GM19035 (cell line): ENCODE results near the gene FNDC3B.

Experiments
- ATAC-seq: cut with Tn5 transposase; IDR thresholded peaks from one replicate; pipeline ENCODE4 v1.9.1; 2021; ENCODE audit not compliant: unreplicated experiment

The FNDC3B gene

DNA sequence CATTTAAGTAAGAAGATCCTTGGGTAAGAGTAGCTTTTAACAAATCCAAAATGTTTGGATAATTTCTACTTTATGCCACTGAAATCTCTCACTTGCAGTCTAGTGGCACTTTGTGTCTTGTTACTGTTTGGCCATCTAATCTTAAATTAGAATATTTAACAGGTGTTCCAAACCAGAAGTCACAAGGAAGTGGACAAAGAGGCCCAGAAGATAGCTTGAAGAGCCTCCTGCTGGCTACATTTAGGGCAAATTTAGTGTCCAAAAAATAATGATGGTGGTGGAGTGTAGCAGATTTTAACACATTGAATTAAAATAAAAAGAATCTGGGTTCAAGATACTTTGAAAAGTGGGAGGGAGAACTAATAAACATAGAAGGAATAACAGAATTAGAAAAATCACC, 236.7 kb downstream of the FNDC3B start:
- no peak for ATAC-seq

DNA sequence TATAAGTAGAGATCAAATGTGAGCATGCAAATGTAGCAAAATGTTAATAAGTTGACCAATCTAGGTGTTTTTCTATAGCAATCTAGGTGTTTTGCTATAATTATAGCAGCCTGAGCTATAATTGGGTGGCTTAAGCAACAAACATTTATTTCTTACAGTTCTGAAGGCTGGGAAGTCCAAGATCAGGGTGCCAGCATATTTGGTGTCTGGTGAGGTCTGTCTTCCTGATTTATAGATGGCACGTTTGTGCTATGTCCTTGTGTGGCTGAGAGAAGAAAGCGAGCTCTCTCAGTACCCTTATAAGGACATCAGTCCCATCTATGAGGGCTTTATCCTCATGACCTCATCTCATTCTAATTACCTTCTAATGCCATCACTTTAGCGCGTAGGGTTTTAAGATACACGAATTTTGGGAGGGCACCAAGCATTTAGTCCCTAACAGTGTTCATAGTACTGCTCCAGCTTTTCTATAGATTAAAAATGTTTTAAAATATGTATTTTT, 237.8 kb downstream of the FNDC3B start:
- no peak for ATAC-seq

DNA sequence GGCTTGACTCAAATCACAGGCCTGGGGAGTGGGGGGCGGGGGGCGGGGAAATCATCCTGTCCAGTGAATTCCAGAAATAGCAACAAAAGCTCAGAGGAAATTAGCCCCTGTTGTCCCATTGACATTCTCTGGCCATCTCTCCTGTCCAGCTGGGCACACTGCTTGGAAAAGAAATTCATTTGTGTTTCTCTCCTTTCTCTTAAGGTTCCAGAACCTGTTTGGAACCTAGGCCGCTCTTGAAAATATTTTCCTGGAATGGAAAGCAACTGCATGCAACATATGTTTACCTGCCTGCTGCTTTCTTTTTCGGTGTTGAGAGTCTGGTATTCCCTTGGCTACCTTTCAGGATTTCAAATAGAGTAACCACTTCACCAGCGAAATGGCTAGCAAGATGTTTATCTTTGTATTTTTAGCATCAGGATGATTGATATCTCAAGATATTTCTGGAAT, 239.8 kb downstream of the FNDC3B start:
- no peak for ATAC-seq

DNA sequence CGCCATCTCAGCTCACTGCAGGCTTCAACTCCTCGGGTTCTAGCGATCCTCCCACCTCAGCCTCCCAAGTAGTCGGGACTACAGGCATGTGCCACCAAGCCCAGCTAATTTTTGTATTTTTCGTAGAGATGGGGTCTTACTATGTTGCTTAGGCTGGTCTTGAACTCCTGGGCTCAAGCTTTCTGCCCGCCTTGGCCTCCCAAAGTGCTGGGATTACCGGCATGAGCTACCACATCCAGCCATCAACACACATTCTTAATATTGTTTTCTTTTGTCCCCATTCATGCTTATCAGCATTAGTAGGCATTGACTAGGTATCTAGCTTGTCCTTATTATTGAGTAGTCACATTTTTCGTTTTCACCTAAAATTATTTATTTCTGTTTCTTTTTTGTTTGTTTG, 240.6 kb downstream of the FNDC3B start:
- ATAC-seq = no peak

DNA sequence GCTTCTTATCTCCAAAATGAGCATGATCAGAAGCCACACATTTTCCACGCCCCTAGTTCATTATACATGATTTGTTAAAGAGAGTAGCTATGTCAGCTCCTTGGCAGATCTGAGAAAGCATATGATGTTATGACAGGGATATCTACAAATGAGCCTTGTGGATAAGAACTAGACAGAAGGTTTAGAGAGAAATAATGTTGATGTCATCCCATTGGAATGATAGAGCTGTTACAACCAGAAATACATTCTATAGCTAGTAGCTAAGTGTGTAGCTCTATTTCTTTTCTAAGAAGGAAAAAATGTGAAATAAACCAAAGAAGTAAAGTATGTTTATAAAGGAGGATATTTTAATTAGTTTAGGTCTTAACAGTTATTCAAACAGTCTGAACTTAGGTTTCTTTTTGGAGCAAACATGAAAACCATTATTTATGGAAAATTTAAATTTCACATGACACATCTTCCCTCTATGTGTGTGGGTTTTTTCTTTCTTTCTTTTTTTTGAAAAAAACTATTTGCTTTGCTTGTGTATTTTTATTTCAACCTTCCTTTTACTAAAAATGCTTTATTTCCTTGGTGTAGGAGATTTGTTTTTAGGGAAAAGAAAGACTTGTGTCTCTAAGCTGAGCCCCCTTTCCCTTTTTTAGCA, 241.2 kb downstream of the FNDC3B start:
- ATAC-seq = no peak

DNA sequence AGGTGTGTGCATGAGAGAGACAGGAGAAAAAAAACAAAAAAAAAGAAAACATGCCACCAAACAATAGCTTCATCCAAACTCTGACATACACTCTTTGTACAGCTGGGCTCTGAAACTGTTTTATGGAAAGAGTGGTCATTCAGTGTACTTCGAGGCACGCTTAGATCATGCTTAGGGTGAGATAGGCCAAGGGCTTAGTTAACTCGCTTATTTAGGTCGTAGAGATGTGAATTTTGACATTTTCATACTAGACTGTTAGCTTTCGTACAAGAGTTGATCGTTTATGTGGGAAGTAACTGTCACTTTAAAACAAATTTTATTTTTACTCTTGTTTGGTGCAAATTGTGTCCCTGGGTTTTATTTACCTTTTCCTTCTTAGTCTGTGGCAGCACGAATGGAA, 242.5 kb downstream of the FNDC3B start:
- no peak for ATAC-seq

DNA sequence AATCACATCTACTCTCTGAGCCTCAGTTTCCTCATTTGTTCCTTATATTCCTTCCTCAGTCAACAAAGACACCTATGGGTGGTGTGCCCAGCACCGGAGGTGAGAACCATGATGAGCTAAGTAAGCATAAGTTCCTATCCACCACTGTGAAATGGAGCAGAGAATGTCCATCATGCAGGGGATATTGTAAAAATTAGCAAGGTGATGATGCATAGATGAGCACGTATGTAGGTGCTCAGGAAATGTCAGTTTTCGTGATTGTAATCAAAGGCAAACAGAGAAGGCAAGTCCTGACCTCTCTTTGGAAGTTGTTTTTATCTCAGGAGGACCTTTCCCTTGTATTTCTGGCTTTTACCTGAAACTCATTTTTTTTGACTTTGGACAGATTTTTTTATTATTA, 243.5 kb downstream of the FNDC3B start:
- no peak for ATAC-seq

DNA sequence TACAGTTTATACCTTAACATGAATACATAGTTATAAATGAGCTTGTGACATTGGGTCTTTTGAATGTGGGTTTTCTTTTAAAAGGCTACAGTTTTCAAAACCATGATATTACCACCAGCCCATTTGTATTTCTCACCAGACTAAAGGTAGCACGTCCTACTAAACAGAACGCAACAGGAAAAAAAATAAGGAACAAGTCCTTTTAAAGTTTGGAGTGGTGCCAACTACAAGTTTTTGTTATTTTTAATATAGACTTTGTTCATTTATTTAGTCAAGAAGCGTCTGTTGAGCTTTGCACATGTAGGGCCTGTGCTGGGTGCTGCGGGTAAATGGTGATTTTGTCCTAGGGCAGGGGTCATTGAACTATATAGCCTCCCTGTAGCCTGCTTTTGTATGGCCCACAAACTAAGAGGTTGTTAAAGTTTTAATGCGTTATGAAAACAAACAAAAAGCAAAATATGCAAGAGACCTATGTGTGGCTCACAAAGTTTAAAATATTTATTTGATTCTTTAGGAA, 244.5 kb downstream of the FNDC3B start:
- ATAC-seq = no peak

DNA sequence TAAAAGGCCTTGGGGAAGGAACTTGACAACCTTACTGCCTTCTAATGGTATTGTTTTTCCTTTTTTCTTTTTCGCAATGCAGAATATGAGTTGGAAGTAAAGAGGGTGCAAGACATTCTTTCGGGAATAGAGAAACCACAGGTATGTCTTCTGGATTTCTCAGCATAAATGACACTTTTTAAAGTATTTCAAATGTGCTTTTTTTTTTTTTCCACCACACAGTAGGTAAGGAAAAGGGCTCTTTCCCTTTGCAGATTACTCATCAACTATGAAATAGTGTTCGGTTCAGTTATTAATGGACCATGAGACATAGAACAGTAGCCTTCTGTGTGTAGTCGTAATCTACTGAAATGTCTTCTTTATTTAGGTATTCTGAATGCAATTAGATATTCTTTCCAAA, 246.5 kb downstream of the FNDC3B start:
- no peak for ATAC-seq

DNA sequence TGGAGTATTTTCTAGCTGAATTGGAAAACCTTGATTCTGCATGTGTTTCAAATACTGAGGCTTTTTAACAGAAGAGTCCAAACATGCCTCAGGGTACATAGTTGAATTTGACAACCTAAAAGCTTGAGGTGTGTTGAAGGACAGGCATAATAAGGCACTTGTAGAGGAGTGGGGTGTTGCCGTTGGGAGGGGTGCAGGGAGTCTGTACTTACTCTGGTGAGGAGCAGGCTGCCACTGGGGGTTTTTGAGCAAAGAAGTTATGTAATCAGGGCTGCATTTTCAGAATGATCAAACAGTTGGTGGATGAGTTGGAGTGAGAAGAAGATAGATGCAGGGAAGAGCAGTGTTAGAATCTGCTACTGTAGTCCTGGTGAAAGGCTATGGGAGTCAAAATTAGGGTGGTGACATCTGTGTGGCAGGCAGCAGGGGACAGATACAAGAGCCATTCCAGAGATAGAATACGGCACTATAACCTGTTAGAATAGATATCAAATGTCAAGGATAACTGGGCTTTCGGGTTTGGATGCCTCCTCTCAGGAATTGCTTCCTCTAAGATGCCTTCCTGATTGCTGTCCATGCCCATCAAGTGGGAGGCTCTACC, 247.3 kb downstream of the FNDC3B start:
- no peak for ATAC-seq

DNA sequence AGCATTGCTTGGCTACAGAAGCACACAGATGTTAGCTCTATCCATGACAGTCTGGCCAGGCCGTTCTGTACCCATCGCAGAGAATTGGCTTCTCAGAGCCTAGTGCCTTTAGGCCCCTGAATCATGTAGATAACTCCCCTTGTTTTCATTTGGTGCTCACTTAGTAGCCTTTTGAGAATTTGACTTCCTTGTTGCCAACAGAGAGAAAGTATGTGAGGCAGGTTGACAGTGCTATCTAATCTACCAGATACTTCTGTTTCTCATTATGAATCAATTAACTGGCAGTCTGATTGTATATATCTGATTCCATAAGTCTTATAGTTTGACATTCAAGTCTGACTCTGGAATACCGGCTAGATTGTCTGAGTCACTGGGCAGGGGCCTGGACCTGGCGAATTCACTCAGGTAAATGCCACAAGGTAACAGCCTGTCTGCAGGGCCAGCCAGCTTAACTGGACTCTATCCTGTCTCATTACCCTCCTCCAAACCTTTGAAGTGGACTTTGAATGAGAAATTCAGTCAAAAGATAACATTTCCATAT, 248.6 kb downstream of the FNDC3B start:
- no peak for ATAC-seq

DNA sequence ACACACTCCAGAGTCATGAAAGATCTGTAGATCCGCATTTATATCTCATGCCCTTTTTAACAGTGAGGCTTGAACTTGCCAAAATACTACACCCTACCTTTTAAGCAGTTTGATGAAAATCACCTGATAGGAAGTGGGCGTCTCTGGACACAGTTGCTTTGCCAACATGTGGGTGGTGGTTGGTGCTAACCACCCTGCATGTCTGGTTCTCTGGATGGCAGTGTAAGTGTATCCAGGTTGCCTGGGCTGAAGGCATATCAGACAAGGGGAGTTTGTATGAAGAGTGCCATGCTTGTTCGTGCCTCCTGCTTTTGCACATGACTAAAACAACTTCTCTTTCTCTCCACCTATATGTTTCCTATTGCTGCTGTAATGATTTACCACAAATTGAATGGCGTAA, 249.3 kb downstream of the FNDC3B start:
- ATAC-seq = no peak

DNA sequence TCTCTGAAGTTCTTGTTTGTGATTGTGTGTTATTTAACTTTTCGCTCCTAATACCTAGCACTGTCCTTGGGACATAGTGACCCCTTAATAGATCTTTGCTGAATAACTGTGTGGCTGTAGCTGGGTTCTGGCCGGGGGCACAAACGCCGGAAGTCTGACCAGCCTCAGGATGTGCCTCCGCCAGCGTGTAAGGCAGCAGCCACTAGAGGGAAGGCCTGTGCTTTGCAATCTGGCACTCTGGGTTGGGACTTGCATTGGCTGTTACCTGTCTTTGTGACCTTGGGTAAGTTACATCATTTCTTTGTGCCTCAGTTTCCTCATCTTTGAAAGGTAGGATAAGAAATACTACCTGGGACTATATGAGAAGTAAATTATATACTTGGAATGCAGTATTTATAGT, 250.2 kb downstream of the FNDC3B start:
- no peak for ATAC-seq

DNA sequence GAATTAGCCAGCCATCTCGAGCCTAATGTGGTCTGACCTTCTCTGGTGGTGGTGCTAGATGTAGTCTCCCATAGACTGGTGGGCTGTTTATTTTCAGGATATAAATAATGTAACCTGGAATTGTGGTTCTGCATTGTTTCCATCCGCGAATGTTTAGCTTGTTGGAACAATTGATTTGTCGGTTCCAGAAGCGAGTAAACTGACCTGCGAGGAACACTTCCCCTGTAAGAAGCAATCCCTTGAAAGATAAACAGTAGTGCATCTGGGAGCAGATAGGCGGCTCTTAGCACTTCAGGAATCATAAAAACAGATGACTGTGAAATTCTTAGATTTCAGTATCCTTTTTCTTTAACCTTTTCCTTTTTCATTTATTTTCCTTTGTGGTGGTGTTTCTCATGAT, 251.1 kb downstream of the FNDC3B start:
- no peak for ATAC-seq

DNA sequence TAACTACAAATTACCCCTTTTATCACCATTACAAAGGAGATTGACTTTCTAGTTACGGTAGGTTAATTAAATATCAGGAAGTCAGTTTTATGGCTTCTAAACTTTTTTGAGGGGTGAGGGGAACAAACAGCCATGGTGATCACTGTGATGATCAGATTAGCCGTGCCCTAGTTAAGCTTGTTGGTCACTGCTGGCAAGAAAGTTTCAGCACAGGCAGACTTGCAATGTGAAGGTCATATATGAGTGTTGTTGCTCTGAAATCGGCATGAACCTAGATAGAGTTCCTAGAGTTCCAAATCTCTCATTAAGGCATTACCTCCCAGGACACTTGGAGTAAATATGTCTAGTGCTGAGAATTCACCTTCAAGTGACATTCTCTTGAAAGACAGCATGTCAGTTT, 252.3 kb downstream of the FNDC3B start:
- no peak for ATAC-seq

DNA sequence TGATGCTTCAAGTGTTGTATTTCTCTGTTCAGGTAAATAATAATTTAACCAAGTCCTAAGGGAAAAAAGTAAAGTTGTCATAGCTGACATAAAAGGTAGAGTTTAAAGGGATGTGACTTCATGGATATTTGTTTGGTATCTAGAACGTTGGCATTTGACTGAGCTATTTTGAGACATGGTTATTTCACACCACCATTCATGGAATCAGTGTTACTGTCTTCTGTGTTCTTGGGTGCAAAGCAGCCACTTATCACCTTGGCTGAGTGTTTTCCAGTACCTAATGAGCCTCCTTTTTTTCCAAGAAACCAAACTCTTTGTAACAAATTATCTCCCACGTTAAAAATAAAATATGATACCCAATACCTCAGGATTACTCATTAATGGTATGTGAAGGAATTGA, 253.0 kb downstream of the FNDC3B start:
- ATAC-seq = no peak

DNA sequence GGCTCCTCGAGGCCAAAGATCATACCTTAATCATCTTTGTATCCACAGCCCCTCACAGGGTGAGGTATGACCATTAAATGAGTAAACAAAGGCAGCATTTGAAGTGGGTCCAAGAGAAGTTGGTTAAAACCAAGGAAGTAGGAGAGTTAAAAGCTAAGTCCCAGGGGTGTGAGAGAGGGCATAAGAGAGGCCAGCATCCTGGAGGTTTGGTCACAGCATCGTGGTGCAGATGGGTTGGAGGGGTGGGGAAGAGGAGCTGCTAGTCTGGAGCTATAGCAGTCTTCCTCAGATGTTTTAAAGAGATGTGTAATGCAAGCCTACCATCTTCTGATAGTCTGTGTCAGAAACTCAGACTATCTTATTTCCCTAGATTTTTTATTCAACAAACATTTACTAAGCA, 253.7 kb downstream of the FNDC3B start:
- ATAC-seq = no peak

DNA sequence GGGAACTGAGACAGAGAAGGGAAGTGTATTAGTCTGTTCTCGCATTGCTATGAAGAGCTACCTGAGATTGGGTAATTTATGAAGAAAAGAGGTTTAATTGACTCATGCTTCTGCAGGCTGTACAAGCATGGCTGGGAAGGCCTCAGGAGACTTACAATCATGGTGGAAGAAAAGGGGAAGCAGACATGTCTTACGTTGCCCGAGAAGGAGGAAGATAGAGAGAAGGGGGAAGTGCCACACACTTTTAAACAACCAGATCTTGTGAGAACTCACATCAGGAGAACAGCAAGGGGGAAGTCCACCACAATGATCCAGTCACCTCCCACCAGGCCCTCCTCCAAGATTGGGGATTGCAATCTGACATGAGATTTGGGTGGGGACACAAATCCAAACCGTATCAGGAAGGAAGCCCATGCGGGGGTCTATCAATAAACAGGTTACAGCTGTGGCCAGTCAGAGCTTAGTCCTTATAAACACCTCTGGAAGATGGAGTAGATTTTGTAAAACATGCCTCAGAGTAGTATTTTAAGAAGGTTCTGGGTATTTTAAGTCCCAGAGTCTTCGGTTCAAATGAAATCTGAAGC, 254.9 kb downstream of the FNDC3B start:
- ATAC-seq = no peak

DNA sequence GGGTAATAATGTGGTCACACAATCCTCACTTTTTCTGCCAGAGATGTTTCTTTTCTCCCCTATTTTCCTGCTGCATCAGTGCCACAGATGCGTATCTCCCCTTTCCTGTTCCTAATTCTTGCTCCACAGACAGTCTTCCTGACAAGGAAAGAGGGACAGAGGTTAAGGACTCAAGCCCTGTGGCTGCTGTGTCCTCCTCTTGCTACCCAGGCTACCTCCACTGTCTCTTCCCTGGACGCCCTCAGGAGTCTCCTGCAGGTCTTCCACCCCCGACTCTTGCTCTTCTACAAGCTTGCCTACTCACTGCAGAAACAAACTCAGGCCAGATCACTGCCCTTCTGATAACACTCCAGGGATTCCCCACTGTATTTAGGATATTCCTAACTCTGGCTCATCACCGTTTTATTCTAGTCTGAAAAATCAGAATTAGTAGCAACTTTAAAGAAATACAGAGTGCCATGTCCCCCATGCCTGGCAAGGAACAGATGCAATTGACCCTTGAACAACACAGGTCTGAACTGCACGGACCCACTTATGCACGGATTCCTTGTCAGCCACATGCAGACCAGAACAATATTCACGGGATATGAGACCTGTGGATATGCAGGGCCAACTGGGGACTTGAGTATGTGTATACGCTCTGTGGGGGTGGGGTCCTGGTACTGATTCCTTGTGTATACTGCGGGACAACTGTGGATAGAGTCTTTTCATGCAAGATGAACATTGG, 257.0 kb downstream of the FNDC3B start:
- ATAC-seq = no peak

DNA sequence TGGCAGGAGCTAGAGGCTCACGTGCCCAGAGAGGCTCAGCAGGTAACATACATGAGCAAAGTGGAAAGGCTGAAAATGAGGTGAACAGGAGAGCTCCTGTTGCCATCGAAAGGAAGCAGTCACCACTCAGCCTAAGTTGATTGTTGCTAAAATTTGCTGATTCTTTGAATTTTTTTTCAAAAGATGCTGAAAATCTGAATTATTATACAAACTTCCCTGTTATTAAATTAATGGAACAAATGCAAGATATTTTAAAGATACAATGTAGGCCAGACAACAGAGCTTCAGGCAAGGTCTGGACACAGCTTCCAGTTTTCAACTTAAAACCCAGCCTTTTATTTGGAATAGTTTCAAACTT, 257.6 kb downstream of the FNDC3B start:
- ATAC-seq = no peak

DNA sequence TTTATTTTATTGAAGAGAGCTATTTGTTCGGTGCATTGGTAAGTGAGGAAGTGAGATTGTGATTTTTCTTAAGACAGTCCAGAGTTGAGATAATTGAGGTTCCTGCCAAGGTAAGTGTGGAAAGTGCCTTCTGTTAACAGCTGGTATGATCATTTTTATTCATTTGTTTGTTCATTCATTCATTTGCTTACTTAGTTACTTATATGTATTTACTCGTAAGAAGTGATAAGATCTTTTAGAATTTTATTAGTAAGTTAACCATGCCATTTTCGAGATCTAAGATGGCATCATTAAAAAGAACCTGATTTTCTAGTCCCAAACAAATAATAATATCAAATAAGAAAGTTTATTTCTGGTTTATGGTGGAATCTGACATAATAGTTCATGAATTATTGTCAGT, 258.9 kb downstream of the FNDC3B start:
- ATAC-seq = no peak

DNA sequence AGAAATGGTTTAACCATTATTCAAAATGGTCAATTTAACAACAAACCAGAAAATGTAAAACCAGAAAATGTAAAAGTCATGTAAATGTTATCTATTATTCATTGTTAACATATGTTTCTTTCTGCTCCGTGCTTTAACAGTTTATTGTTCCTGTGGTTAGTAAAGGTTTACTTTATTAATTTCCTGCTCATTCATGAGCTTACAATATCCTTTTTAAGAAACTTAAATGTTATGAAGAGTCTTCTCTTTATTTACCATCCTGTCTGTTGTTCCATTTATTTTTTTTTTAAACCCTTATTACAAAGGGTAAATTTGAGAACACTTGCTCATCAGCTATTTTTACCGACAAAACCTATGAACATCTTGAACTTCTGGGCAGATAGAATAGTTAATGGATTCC, 260.8 kb downstream of the FNDC3B start:
- no peak for ATAC-seq
